HK-2 (cell line): ENCODE data around the gene OR2W1.

Source experiments
- DNase-seq: peaks from one replicate; pipeline ENCODE4 v3.0.0-alpha.2; 2018; ENCODE audit not compliant: unreplicated experiment

The OR2W1 gene

DNA sequence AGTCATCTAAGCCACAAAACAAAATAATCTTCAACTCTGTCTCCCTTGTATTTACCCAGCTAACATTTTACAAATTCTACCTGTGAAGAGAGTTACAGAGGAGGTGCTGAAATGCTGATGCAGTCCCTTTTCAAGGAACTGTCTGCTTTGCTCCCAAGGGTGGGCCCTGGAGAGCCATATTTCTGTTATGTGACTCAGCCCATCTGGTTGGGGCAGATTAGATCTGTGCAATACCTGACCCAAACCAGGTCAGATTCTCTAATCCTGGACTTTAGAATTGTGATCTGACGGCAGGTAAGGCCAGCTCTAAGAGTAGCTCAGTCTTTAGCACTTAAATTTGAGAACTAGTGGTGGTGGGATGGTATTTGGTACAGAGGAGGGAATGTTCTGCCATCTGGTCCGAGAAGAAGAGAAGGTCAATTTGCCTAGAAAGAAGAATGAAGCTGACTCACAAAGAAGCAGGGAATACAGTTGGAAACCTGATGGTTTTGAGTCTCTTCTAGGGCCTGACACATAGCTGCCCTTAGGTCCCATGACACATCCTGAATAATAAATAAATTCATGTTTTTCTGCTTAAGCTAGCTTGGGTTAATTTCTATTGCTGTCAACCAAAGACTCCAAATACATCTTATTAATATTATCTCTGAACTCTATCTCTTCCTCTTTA is 48.0 kb downstream of the OR2W1 start:
- no peak for DNase-seq

GRCh38 chr6:28995093-28995650 is 49.8 kb downstream of the OR2W1 start:
- no peak for DNase-seq
